ENCODE measurements around the gene OAF. TPM values are rescaled to one million over a fixed set of nuclear protein-coding genes. Genes with fewer than 3 reads are reported as not detected.

Gene OAF
- total RNA-seq, 1 donor from 2014 or later, result 216 TPM

DNA sequence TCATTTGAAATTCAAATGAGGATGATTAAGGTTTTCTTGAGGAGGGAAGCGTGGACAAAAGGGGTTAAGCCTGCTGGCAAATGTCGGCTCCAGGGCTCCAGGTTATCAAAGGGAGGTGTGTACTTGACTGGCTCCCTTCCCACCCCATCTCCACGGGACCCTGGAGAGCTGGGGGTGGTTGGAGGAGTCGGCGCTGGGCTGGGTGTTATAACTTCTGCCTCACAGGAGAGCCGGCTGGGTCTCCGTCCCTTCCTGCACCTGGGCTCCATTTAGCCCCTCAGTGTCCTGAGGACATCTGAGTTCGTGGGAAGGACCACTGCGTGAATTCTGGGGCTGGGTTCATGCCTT lies 44.7 kb downstream of the OAF start:
- no peak for TF ChIP-seq CTCF (IDR thresholded peaks at IDR 0.05)
- Histone ChIP-seq H3K4me1 (no peaks in the 10 kb centered on the region), H3K27me3 (no peaks in the 10 kb centered on the region), H3K36me3 (no peaks in the 10 kb centered on the region), H3K9me3 (no peaks in the 10 kb centered on the region), H3K27ac (no peak overlapping the region), H3K4me3 (no peak overlapping the region)
- intact Hi-C loops (cut with DNase I), result no loop called here
- no peak for DNase-seq (ENCODE audit: low spot score in 2 of 2)

GRCh38 chr11:120256178-120256577 lies 45.3 kb downstream of the OAF start:
- no peak for TF ChIP-seq CTCF (IDR thresholded peaks at IDR 0.05)

DNA sequence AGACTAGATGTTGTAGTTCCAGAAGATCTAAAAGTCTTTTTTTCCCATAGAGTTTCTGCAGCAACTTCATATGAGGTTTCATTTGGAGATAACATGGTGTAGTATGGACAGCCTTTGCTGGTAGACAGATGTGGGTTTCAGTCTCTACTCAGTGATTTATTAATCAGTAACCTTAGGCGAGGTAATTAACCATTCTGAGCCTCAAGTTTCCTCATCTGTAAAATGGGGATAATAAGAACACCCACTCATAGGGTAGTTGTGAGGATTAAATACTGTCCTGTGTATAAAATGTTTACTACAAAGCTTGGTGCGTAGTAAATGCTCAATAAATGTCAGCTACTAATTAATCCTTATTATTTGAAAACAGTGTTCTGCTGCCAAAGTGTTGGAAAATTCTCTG lies 45.9 kb downstream of the OAF start:
- Histone ChIP-seq H3K9me3 (no peaks in the 10 kb centered on the region), H3K36me3 (no peaks in the 10 kb centered on the region), H3K27ac (no peak overlapping the region), H3K4me1 (no peaks in the 10 kb centered on the region), H3K27me3 (no peaks in the 10 kb centered on the region), H3K4me3 (no peak overlapping the region)
- TF ChIP-seq CTCF (IDR thresholded peaks at IDR 0.05), result no peak
- intact Hi-C loops (cut with DNase I), result no loop called here
- DNase-seq (ENCODE audit: low spot score in 2 of 2), result no peak

More at GRCh38 chr11:120256178-120256577, 45.3 kb downstream of the OAF start:
- no peak overlapping the region for H3K4me3 ChIP-seq
- H3K36me3 ChIP-seq, result no peaks in the 10 kb centered on the region
- H3K4me1 ChIP-seq, result no peaks in the 10 kb centered on the region
- no peak overlapping the region for H3K27ac ChIP-seq
- no peaks in the 10 kb centered on the region for H3K9me3 ChIP-seq
- DNase-seq (ENCODE audit: low spot score in 2 of 2), result no peak
- H3K27me3 ChIP-seq, result no peaks in the 10 kb centered on the region
- intact Hi-C loops (cut with DNase I), result no loop called here

DNA sequence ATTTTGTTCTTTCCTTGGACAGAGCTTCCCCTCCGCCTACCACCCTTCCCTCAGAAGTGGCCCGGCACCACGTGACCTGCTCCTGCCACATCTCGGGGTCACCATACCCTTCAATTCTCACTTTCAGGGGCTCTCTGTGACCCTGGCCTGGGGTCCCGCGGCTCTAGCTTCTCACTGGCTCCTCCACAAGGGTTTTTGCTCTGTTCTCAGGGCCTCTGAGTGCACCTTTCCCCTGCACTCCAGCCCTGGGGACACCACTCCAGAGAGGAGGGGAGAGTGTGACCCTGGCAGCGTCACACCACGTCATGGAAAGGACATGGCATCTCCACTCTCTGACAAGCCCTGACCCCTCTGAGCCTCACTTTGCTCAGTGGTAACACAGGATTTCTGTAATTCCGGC lies 46.5 kb downstream of the OAF start:
- H3K36me3 ChIP-seq, result no peaks in the 10 kb centered on the region
- no peak for TF ChIP-seq CTCF (IDR thresholded peaks at IDR 0.05)
- H3K27me3 ChIP-seq, result no peaks in the 10 kb centered on the region
- no peaks in the 10 kb centered on the region for H3K4me1 ChIP-seq
- intact Hi-C loops (cut with DNase I), result no loop called here
- H3K9me3 ChIP-seq, result no peaks in the 10 kb centered on the region
- no peak for DNase-seq (ENCODE audit: low spot score in 2 of 2)
- no peak overlapping the region for H3K4me3 ChIP-seq
- no peak overlapping the region for H3K27ac ChIP-seq

DNA sequence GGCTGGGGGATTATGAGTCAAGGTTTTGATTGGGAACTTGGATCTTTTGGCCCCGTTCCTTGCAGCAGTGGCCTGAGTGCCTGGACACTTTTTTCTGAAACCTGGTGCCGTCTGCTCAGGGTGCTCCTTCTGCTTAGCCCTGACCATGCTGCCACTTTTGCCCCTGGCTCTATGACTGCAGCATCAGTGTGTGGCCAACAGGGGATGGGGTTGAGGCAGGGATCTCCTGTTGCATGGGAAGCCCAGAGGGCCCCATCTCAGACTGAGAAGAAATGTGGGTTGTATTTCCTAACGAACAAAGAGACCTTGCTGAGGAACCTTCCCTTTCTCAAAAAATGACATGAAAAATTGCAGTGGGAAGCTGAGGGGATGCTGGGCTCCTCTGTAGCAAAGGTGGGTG lies 47.8 kb downstream of the OAF start:
- Histone ChIP-seq H3K27ac (no peak overlapping the region), H3K4me3 (no peak overlapping the region), H3K4me1 (no peaks in the 10 kb centered on the region), H3K9me3 (no peaks in the 10 kb centered on the region), H3K27me3 (no peaks in the 10 kb centered on the region), H3K36me3 (no peaks in the 10 kb centered on the region)
- intact Hi-C loops (cut with DNase I), result no loop called here
- TF ChIP-seq CTCF (IDR thresholded peaks at IDR 0.05), result no peak
- no peak for DNase-seq (ENCODE audit: low spot score in 2 of 2)

DNA sequence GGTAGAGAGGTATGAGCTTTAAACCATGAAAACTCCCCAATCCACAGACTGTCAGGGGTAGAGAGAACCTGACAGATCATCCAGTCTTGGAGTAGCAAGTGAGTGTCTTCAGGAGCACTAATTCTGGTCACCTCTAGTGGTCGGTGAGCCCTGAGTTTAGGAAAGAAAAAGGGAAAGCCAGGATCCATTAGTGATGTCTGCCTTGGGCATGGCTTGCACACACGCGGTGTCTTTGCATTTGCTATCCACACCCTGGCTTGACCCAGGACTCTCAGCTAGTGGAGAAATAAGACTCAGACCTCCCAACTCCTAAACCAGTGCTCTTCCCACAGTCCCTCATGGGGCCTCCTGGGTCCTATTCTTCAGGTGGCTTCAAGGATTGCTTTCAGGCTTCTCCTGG lies 48.4 kb downstream of the OAF start:
- intact Hi-C loops (cut with DNase I), result no loop called here
- DNase-seq (ENCODE audit: low spot score in 2 of 2), result no peak
- no peaks in the 10 kb centered on the region for H3K27me3 ChIP-seq
- no peak for TF ChIP-seq CTCF (IDR thresholded peaks at IDR 0.05)
- H3K4me1 ChIP-seq, result no peaks in the 10 kb centered on the region
- H3K4me3 ChIP-seq, result no peak overlapping the region
- no peak overlapping the region for H3K27ac ChIP-seq
- H3K36me3 ChIP-seq, result no peaks in the 10 kb centered on the region
- no peaks in the 10 kb centered on the region for H3K9me3 ChIP-seq

Measured in ascending aorta (tissue), 2 donors.